SKM-1 (cell line): ENCODE data around the gene TF.

Experiments
- DNase-seq: peaks from one replicate; lab custom pipeline; 2025; ENCODE audit not compliant: unreplicated experiment; lab: John Stamatoyannopoulos, UW

Gene TF

DNA sequence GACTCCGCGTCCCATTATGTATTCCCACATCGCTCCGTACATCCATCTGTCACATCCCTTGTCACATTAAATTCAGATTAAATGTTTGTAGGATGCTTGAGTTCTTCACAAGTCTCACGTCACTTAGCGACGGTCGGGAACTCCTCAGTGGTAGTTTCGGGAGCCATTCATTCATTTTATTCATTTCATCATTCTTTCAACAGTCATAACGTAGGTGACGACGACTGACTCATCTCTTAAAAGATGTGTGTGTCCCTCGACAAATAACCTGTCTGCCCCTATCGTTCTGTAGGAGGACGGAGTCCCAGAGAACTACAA lies 59.1 kb downstream of the TF start:
- DNase-seq = no peak

DNA sequence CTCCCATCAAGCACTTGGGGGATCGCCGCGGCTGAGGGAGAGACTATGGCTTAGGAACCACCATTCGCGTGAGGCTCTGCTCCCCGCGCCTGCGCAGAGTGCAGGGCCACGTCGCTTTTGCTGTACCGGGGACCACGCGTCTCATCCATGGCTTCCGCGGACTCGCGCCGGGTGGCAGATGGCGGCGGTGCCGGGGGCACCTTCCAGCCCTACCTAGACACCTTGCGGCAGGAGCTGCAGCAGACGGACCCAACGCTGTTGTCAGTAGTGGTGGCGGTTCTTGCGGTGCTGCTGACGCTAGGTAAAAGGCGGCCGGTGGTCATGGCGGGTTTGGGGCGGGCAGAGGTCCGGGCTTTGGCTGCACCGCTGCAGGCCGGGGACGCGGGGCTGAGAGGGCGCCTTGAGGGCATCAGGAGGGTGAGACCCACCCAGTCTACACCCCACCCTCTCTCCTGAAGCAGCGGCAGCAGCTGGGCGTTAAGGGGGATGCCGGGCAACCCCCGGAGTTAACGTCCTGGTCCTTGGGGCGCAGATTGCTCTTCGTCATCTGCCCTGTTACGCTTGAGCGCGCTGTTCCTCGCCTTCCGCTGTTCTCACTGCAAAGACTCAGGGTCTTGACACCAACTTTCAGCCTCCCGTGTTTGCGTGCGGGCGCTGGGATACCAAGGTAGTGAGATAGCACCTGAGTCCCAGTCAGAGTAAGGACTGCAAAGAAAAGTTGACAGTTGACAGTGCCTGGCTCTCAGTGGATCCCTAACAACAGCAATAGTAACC lies 59.7 kb downstream of the TF start, which contains the start of gene SRPRB:
TSS of gene SRPRB (plus strand) at position 114 of the 774 bp plus-strand sequence. CDS start at position 148, 34 bp downstream.
- DNase-seq = peak; percentile 85

DNA sequence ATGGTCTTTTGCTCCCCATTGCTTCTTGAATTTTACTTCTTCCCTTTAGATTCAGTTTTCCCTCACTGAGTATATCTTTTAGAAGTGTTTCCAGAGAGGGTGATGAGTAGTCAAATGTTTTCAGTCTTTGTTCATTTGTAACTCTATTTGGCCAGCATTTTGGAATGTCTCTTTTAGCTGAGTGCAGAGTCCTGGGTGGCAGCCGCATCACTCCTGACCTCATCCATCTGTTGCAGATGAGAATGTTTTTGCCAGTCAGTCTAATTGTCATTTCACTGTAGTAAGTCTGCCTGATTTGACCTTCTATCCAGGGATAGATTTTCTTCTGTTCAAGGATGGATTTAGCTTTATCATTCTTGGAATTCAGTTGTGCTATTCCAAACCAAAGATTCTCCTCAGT lies 66.7 kb downstream of the TF start:
- no peak for DNase-seq

DNA sequence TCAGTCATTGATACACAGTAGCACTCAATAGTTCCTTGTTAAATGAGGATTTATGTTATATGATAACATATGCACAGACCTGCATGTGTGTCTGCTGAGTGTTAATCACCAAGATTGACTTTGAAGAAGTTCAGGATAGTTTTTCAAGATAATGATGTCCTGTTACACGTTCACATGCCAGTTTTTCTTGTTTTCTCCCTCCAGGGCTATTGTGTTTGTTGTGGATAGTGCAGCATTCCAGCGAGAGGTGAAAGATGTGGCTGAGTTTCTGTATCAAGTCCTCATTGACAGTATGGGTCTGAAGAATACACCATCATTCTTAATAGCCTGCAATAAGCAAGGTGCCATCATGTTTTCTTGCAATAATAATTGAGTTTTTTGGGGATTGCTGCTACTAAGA lies 69.2 kb downstream of the TF start:
- no peak for DNase-seq

DNA sequence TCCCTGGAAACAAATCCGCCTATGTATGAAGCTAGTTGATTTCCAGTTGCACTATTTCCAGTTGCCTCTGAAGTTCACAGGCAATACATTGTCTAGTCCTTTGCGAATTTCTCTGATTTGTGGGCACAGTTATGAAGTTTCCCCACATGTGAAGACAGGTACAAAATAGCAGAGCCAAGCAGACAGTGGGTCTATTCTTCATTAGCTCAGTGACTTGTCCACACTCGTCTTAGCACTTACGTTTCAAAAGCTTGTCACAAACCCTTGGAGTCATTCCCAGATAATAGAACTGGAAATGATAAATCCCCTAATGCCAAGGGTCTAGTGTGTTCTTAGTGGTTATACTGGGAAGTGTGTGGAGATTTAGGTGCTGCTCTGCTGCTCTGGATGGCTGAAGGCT lies 73.9 kb downstream of the TF start:
- DNase-seq = no peak

DNA sequence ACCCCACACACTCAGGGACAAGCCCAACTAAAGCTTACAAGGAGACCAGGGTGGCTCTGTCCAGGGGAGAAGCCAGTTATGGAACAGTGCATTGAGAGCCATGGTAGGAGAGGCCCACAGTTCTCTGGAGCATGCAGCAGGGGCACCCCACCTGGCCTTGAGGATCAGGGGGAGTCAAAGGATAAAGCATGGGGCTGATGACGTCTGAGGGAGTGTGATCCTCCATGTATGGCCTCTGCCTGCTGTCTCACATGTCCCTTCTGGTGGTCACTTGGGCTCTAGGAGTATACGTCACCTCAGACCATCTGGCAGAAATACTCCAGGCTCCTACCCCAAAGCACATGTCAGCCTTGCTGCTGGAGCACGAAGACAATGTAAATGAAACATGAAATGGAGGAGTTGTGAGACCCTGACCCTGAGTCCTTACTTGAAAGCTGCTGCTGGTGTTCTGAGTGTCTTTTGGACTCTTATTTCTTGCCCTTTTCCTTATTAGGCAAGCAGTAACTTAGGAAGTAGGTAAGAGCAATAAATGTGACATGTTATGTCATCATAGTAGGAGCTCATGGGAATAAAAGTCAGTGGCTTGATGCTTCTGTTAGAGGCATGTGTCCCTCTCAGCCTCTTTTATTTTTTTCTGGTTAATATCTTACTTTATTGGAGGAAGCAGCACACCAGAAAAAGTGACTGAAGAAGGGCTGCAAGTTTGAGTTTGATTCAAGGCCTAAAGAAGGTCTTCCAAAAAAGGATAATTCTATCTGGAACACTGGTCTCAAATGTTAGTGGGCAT lies 74.9 kb downstream of the TF start:
- DNase-seq = no peak

DNA sequence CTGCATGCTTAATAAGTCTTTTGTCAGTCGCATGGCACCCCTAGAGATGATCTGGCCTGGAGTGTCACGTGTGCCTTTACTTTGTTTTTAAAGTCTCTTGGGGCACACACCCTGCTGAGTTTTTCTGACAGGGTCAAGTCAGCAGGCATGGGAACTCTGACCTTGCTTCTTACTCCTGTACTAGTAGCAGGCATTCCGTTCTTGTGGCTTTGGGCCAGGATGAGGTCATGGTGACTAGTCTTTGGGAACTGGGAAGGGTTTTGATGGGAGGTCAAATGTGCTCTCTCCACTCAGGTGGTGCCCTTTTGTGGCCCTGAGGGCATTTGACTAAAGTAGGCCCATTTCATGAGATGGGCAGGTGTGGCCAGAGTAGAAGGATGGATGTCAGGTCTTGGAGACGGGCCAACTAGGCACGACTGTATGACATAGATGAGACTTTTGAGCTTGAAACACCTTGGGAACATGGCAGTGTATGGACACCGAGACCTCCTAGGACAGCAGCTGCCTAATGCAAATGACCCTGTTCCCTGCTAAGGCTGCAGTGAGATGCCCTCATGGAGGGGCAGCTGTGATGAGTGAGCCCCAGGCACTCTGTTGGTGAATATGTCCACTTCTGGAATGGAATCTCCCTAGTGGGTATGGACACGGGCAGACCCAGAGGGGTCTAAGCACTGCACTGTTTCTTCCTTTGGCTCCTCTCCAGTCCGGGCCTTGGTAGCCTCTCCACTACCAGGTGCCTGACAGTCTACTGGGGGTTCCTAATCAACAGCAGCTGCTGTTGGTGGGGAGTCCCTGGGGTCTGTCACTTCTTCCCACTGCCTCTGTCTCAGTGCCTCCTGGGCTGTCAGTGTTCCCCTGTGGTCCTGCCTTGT lies 75.8 kb downstream of the TF start:
- no peak for DNase-seq

DNA sequence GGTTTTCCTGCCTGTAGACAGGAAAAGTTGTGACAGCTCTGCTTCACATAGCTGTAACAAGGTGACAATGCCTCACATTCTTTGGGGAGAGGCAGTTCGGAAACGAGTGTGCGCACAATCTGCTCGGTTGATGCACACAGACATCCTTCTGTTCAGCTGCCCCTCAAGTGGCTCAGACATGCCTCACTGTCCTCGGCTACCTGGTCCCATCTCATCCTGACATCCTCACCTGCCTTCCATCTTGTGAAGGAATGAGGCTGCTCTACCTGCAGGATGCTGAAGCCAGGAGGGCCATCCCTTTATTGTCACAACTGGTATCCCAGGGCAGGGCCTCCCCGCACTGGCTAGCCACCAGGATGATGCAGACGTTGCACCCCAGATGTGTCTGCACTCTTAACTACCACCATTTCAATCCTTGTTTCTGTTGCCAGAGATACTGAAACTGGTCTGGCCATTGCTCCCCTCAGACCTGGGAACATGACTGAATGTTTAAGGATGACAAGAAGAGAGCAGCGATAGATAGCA lies 78.8 kb downstream of the TF start:
- no peak for DNase-seq

DNA sequence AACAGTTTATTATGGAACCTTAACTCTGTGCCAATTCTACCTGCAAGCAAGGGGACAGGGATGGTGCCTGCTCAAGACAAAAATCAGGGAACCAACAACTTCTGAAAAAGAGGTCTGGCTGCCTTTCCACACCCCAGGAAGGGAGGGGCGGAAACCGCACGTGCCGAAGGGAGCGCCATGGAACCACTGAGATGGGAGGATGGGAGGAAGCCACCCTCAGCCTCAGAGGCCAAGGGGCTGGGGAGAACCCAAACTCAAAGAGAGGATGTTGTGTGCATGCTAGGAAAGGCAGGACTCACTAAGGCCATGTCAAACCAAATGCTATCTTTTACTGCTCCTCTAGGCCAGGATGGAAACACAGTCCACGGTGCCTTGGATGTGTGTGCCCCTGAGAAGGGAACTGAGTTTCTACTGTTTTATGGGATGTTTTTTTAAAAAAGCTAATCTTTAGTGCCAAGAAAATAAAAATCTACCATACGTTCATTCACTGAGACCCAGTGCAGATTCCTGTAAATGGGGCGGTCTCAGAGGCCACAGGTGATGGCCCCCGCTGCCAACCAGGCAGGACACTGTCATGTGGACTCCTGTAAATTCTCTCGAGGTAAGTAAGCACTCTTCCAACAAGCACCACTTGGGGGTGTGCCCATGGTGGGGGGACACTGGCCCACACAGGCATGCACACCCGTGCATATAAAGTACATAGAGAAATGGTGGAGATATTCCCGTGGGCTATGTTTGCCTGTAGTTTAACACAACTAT lies 80.0 kb downstream of the TF start:
- no peak for DNase-seq

DNA sequence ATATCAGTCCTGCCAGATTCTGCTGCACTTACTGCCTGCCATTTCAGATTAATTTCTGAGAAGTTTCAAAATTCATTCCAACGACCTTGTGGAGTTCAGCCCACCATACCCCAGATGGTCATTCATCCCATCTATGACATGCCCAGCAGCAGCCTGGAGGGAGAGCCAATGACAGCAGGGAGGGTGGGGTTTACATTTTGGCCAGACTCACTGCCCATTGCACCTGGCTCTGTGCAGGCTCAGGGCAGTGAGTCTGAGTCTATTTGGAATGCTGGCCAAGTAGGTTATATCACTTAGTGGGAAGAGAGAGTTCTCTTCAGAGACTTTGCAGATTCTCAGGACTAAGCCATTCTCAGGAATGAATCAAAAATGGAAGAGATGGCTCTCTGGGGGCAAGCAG lies 80.9 kb downstream of the TF start:
- no peak for DNase-seq

DNA sequence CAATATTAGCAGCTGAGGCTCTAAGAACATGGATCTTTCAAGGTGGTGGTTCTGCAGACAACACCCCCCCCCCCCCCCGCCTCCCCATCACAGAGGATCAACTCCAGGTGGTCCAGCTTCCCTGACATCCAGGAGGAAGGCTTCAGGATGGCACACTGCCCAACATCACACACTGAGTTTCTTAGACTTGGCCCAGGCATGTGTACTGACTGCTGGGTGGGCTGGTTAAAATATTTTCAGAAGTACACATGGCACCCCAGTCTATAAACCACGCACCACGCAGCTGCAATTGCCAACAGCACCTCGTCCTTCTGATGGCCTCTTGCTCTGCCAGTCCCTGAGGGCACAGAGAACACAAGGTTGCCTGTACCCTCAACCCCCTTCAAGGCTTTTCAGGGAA lies 81.5 kb downstream of the TF start:
- DNase-seq = no peak

DNA sequence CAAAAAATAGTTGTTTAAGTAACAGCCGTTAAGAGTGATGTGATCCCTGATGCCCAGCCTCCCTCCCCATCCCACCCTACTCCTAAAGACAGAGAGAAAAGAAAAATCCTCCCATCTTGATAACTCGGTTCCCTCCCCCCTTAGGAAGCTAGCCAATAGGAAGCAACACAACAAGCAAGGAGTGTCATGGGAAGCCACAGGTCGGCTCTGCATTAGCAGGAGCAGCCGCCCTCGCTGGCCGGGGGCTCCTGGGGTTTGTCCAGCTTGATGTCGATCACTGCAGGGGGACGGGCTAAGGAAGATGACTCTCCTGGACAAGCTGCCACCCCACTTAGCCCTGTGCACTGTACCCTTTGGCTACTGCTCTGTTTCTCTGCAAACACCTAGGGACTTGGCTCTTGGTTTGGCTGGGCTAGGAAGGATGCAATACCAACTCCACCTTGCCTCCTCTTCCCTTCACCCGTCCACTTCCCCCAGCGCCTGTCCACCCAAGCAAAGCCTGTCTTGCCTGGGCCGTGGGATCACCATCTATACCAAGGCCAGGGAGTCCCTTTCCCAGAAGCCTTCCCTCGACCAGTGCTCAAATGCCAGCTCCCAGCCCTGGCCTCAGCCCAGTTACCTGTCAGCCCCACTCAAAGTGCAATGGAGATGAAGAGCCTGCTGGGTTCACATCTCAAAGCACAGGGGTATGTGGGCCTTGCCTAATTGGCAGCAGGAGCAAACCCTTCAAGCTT lies 82.5 kb downstream of the TF start:
- no peak for DNase-seq

DNA sequence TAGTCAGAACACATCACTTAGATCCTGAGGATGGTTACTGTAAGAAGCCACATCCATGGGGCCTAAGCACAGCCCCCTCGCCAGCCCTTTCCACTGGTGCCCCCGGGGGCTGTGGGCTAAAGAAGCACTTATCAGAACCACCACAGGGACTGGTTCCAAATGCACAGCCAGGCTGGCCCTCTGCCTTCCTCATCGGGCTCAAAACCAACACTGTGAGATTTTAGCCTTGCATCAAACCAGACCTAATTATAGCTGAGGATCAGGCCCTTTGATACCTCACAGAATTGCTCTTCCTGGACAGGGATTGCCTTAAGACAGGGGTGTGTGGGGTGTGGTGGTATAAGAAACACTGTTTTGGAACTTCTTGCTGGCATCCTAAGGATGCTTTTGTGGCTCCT lies 83.1 kb downstream of the TF start:
- DNase-seq = no peak

DNA sequence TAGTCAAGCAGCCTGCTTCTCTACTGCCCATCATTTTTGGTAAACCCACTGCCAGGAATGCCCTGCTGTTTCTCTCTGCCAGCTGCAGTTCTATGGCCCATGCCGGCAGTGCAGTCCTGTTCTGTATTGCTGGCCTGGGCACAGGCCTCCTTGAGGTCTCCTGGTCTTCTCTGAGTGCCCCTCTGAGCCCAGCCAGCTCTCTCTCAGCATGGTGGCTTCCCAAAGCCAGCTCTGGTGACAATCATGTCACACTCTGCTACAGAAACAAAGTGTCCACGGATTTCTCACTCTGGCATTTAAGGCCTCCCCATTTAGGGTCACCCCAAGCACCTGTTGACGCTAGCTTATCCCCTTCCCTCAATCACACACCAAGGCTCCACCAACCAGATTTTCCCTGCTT lies 83.9 kb downstream of the TF start:
- DNase-seq = no peak

DNA sequence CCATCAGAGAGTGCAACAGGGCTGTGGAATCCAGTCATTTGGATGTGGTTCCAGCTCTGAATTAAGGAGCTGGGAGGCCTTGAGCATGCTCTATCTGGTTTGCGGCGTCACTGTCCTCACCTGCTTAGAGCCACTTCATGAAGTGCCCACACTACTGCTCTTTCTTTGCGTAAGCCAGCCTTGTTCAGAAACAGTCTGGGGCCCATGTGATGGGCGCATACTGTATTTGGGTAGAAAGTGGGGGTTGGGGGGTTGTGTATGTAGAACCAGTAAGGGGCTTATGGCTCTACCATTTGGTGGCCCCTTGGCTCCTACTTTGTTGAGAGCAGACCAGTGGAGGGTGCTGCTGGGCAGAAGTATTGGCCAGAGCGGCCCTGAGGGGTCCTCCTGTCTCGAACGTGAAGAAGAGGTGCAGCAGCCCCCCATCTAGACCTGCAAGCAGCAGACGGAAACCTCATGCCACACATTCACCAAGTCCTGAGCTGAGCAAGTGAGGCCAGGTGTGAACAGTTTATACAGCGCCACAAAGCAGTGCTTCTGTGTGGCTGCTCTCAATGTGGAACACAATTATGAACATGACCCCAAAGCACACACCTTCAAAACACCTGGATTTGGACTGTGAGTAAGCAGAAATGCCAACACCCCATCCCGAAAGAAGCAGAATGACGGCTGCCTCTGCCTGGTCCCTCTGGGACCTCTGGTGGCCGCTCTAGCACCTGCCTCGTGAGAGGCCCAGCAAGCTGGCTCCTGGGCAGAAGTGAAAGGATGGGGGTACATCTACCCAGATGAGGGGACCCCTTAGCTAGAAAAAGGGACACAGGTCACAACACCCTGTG lies 86.0 kb downstream of the TF start:
- DNase-seq = no peak

DNA sequence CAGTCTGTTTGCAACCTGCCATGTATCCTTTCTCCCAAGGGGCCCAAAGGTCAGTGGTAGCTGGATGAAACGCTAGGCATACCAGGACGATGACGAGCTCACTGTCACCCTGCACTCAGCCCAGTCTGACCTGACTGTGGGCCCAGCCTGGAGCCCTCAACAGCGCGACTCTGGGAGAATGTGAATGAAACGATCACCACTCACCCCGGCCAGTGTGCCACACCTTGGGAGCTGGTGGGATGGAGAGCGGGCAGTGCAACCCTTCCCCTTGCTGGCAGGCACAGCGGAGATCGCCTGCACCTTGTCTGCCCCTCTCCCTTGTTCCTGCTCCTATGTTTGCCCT lies 86.6 kb downstream of the TF start:
- DNase-seq = no peak

DNA sequence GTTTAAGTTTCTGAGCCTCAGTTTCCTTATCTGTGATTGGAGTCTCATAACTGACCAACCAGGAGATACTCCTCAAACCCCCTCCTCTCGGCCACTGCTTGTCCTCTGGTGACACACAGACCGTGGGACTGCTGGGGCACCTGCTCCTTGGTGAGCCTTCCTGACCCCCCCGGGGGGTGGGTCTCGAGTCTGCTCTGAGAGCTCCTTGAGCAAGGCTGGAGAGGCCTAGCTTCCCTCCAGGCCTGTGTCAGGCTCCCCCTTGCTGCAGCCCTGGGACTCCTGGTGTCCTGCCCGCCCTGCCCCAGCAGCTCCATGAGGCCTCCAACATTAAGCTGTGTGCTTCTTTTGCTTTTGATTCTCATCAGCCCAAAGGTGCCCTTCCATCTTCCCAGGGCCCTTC lies 87.1 kb downstream of the TF start:
- no peak for DNase-seq

DNA sequence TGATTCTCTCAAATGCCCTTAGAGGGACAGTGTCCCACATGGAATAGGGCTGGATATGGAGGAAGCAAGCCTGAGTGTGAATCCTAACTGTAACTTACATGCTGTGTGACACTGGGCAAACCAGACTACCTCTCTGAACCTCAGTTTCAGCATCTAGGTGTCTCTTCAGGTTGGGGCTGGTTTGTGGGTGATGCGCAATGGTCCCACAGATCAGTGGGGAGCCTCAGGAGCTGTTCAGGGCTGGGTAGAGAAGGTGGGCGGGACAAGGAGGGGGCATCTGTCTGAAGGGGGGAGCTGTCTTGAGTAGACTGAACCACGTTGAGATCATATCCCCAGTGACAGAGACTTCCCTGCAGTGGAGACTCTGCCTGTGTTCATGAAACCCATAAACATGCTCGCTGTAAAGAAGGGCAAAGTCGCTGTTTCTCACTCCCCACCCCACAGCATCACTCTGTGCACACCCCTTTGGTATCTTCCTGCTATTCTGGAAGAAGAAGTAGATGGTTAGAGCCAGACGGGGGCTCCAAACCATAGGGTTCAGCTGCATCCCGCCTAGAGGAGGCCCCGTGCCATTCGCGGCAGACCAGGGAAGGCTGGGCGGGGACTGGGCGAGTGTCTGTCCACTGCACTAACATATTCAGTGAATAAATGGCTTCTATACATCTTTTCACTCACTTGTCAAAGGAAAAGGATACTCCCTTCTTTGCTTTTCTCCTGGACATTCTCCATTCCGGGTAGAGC lies 87.9 kb downstream of the TF start:
- DNase-seq = no peak
